ENCODE data around the gene MAPK12. TPM values are rescaled to one million over a fixed set of nuclear protein-coding genes. Genes with fewer than 3 reads are reported as not detected.

MAPK12 gene
- total and polyA plus RNA-seq, 2 experiments from 2014 or later, result 12.5 to 33.8 TPM

GRCh38 chr22:50267591-50268390, 6.3 kb upstream of the MAPK12 start:
- no peaks in the 10 kb centered on the region for H3K36me3 ChIP-seq (replicated peaks; ENCODE audit: insufficient read depth, low read depth)
- H3K27me3 ChIP-seq, result peaks cover 28% of the 10 kb centered on the region
- no peaks in the 10 kb centered on the region for H3K79me2 ChIP-seq
- H3K4me3 ChIP-seq, result no peak overlapping the region
- H2AFZ ChIP-seq, result no peak overlapping the region
- no peaks in the 10 kb centered on the region for H3K9me2 ChIP-seq (replicated peaks; ENCODE audit: insufficient read depth)
- H4K20me1 ChIP-seq (ENCODE audit: insufficient read depth, poor library complexity, severe bottlenecking), result no peaks in the 10 kb centered on the region
- no peak overlapping the region for H3K27ac ChIP-seq
- H3K9me3 ChIP-seq (ENCODE audit: low read depth), result no peaks in the 10 kb centered on the region
- peak overlapping the region; percentile 82 for H3K4me2 ChIP-seq
- TF ChIP-seq CTCF (IDR thresholded peaks at IDR 0.05; ENCODE audit: poor library complexity) (peak; percentile 36), EZH2 (IDR thresholded peaks at IDR 0.05; ENCODE audit: borderline replicate concordance) (no peak), EZH2phosphoT487 (IDR thresholded peaks at IDR 0.05; ENCODE audit: low read depth, severe bottlenecking, unreplicated experiment) (no peak)
- DNase-seq (ENCODE audit: low spot score), result peak; percentile 81
- 13% methylated on average over 22 of the region's 75 CpGs for WGBS (ENCODE audit: low lambda C conversion rate, missing lambda C conversion rate)
- H3K4me1 ChIP-seq (ENCODE audit: insufficient read depth), result peaks cover 34% of the 10 kb centered on the region

GRCh38 chr22:50266994-50267393, 5.5 kb upstream of the MAPK12 start:
- Histone ChIP-seq H2AFZ (no peak overlapping the region), H3K9me3 (ENCODE audit: low read depth) (no peaks in the 10 kb centered on the region), H3K27ac (no peak overlapping the region), H3K36me3 (replicated peaks; ENCODE audit: insufficient read depth, low read depth) (no peaks in the 10 kb centered on the region), H3K4me2 (peak overlapping the region; percentile 82), H3K4me3 (no peak overlapping the region), H3K27me3 (peaks cover 35% of the 10 kb centered on the region), H4K20me1 (ENCODE audit: insufficient read depth, poor library complexity, severe bottlenecking) (no peaks in the 10 kb centered on the region), H3K4me1 (ENCODE audit: insufficient read depth) (peaks cover 30% of the 10 kb centered on the region), H3K9me2 (replicated peaks; ENCODE audit: insufficient read depth) (no peaks in the 10 kb centered on the region), H3K79me2 (no peaks in the 10 kb centered on the region)
- WGBS (ENCODE audit: low lambda C conversion rate, missing lambda C conversion rate), result 66% methylated on average over 27 of the region's 37 CpGs
- no peak for TF ChIP-seq EZH2 (IDR thresholded peaks at IDR 0.05; ENCODE audit: borderline replicate concordance)
- TF ChIP-seq EZH2phosphoT487 (IDR thresholded peaks at IDR 0.05; ENCODE audit: low read depth, severe bottlenecking, unreplicated experiment), result no peak
- TF ChIP-seq CTCF (IDR thresholded peaks at IDR 0.05; ENCODE audit: poor library complexity), result no peak
- no peak for DNase-seq (ENCODE audit: low spot score)

- no peak for TF ChIP-seq EZH2 (IDR thresholded peaks at IDR 0.05; ENCODE audit: borderline replicate concordance)
- TF ChIP-seq EZH2phosphoT487 (IDR thresholded peaks at IDR 0.05; ENCODE audit: low read depth, severe bottlenecking, unreplicated experiment), result no peak
- Histone ChIP-seq H4K20me1 (ENCODE audit: insufficient read depth, poor library complexity, severe bottlenecking) (no peaks in the 10 kb centered on the region), H2AFZ (no peak overlapping the region)
Observed at GRCh38 chr22:50264946-50265669, 3.6 kb upstream of the MAPK12 start.

More at GRCh38 chr22:50264946-50265669, 3.6 kb upstream of the MAPK12 start:
- Histone ChIP-seq H3K27me3 (peaks cover 25% of the 10 kb centered on the region), H3K4me2 (no peak overlapping the region), H3K9me3 (ENCODE audit: low read depth) (no peaks in the 10 kb centered on the region), H3K4me3 (no peak overlapping the region), H3K4me1 (ENCODE audit: insufficient read depth) (peaks cover 14% of the 10 kb centered on the region), H3K27ac (no peak overlapping the region), H3K36me3 (replicated peaks; ENCODE audit: insufficient read depth, low read depth) (no peaks in the 10 kb centered on the region), H3K79me2 (no peaks in the 10 kb centered on the region), H3K9me2 (replicated peaks; ENCODE audit: insufficient read depth) (no peaks in the 10 kb centered on the region)
- WGBS (ENCODE audit: low lambda C conversion rate, missing lambda C conversion rate), result 87% methylated on average over 14 of the region's 15 CpGs
- DNase-seq (ENCODE audit: low spot score), result no peak

All from hepatocyte (in vitro differentiated cells).